H1 (cell line): ENCODE results near the gene DDIAS. TPM values are rescaled to one million over a fixed set of nuclear protein-coding genes. Genes with fewer than 3 reads are reported as not detected.

Experiments used
- CTCF ChIA-PET: fragments of 300-600 bp; sonication (Branson Sonifier 250); formaldehyde crosslinking; loops from one replicate; lab custom pipeline; 2021; ENCODE audit not compliant: partially characterized antibody; lab: Charles Lee
- POLR2A ChIA-PET: fragments of 300-600 bp; sonication (Branson Sonifier 250); formaldehyde crosslinking; loops from one replicate; lab custom pipeline; 2021; ENCODE audit warnings: inconsistent platforms; ENCODE audit not compliant: partially characterized antibody; lab: Charles Lee
- DNase-seq, 2 experiments: peaks; one replicate each; pipeline versions ENCODE4 v3.0.0 to v3.0.0-alpha.2; 2010 to 2022; ENCODE audit warnings: low spot score in 2 of 2, low read depth in 1 of 2, mixed read lengths in 1 of 2
- FAIRE-seq: peaks from 2 replicates; lab custom pipeline; 2011; peaks lifted over from hg19 to GRCh38; lab: Jason Lieb, UNC
- H2AFZ ChIP-seq: 2 replicates; pipeline ENCODE4 v1.8.1; 2012; ENCODE audit warnings: low read length, inconsistent platforms
- H2AK5ac ChIP-seq: 2 replicates; pipeline ENCODE4 v1.6.1; 2013; ENCODE audit warnings: low read depth, low read length
- H2BK120ac ChIP-seq: replicated peaks from 2 replicates; pipeline ENCODE3; 2013; ENCODE audit warnings: low read depth, low read length, inconsistent platforms
- H2BK12ac ChIP-seq: 2 replicates; pipeline ENCODE4 v1.6.1; 2013; ENCODE audit warnings: low read depth, low read length
- H2BK15ac ChIP-seq: 2 replicates; pipeline ENCODE4 v1.6.1; 2013; ENCODE audit warnings: low read length
- H2BK20ac ChIP-seq: 2 replicates; pipeline ENCODE4 v1.6.1; 2013; ENCODE audit warnings: low read length
- H2BK5ac ChIP-seq: 2 replicates; pipeline ENCODE4 v1.6.1; 2013; ENCODE audit warnings: low read depth, low read length
- H3K14ac ChIP-seq: 2 replicates; pipeline ENCODE4 v1.6.1; 2013; ENCODE audit warnings: inconsistent platforms; ENCODE audit not compliant: insufficient read length
- H3K18ac ChIP-seq: 2 replicates; pipeline ENCODE4 v1.6.1; 2013; ENCODE audit warnings: low read length; ENCODE audit errors: extremely low read depth
- H3K23ac ChIP-seq: 2 replicates; pipeline ENCODE4 v1.6.1; 2013; ENCODE audit warnings: inconsistent platforms; ENCODE audit not compliant: insufficient read length
- H3K23me2 ChIP-seq: 2 replicates; pipeline ENCODE4 v1.6.1; 2013; ENCODE audit warnings: low read depth, low read length
- H3K27ac ChIP-seq: 2 replicates; pipeline ENCODE4 v1.6.1; 2011; ENCODE audit warnings: low read depth, low read length, inconsistent platforms
- H3K27me3 ChIP-seq, 4 experiments: replicated peaks in 1 of 4; 1 replicate in 1 of 4; 2 replicates in 3 of 4; pipeline versions ENCODE4 v1.6.1 to v1.8.1; 2011 to 2013; ENCODE audit warnings: low read length in 3 of 4, mild to moderate bottlenecking in 3 of 4, inconsistent platforms in 2 of 4, mixed read lengths in 2 of 4, moderate library complexity in 1 of 4; ENCODE audit not compliant: control insufficient read depth in 3 of 4, insufficient read depth in 3 of 4; ENCODE audit errors: extremely low read depth in 1 of 4
- H3K36me3 ChIP-seq, 4 experiments: 2 replicates each; pipeline versions ENCODE4 v1.6.1 to v1.8.1; 2011 to 2013; ENCODE audit warnings: mild to moderate bottlenecking in 4 of 4, low read length in 3 of 4, moderate library complexity in 2 of 4, control low read depth in 1 of 4, inconsistent platforms in 1 of 4; ENCODE audit not compliant: insufficient read depth in 4 of 4, control insufficient read depth in 2 of 4
- H3K4ac ChIP-seq: replicated peaks from 2 replicates; pipeline ENCODE3; 2013; ENCODE audit warnings: low read length, low read depth, mixed read lengths, inconsistent platforms; ENCODE audit not compliant: insufficient read length
- H3K4me1 ChIP-seq, 4 experiments: replicated peaks in 1 of 4; 1 replicate in 1 of 4; 2 replicates in 3 of 4; pipeline versions ENCODE4 v1.6.1 to v1.8.1; 2011 to 2013; ENCODE audit warnings: low read length in 3 of 4, inconsistent platforms in 2 of 4, mixed read lengths in 1 of 4; ENCODE audit not compliant: insufficient read depth in 4 of 4, control insufficient read depth in 3 of 4
- H3K4me2 ChIP-seq, 2 experiments: 2 replicates each; pipeline versions ENCODE4 v1.6.1 to v1.8.1; 2011 to 2013; ENCODE audit warnings: low read depth in 2 of 2, low read length in 2 of 2, control low read depth in 1 of 2, inconsistent platforms in 1 of 2, mild to moderate bottlenecking in 1 of 2; ENCODE audit not compliant: insufficient read depth in 1 of 2
- H3K4me3 ChIP-seq, 4 experiments: fragments of 200-600, 300-600 bp in 1 of 4; sonication (generic), shearing (Covaris generic), sonication (Bioruptor Twin) in 1 of 4; 2 replicates each; pipeline versions ENCODE4 v1.5.1 to v1.8.1; 2011 to 2016; ENCODE audit warnings: low read length in 4 of 4, low read depth in 3 of 4, control low read depth in 2 of 4, inconsistent platforms in 2 of 4, mild to moderate bottlenecking in 2 of 4, mixed read lengths in 1 of 4, moderate library complexity in 1 of 4; ENCODE audit not compliant: insufficient read depth in 2 of 4; ENCODE audit errors: extremely low read depth in 1 of 4
- H3K56ac ChIP-seq: replicated peaks from 2 replicates; pipeline ENCODE3; 2013; ENCODE audit warnings: low read depth, mild to moderate bottlenecking, mixed read lengths, low read length, inconsistent platforms; ENCODE audit not compliant: insufficient read length
- H3K79me1 ChIP-seq: 2 replicates; pipeline ENCODE4 v1.6.1; 2013; ENCODE audit warnings: low read depth, low read length, control low read depth
- H3K79me2 ChIP-seq, 2 experiments: 2 replicates each; pipeline versions ENCODE4 v1.6.1 to v1.8.1; 2012 to 2013; ENCODE audit warnings: low read length in 2 of 2, mild to moderate bottlenecking in 2 of 2, inconsistent platforms in 1 of 2; ENCODE audit not compliant: insufficient read depth in 2 of 2, control insufficient read depth in 1 of 2
- H3K9ac ChIP-seq, 4 experiments: replicated peaks in 1 of 4; 1 replicate in 1 of 4; 2 replicates in 3 of 4; pipeline versions ENCODE4 v1.6.1 to v1.8.1; 2011 to 2013; ENCODE audit warnings: low read depth in 3 of 4, low read length in 3 of 4, control low read depth in 2 of 4, mild to moderate bottlenecking in 2 of 4, moderate library complexity in 2 of 4, inconsistent platforms in 1 of 4; ENCODE audit errors: extremely low read depth in 1 of 4
- H3K9me3 ChIP-seq, 2 experiments: 2 replicates each; pipeline versions ENCODE4 v1.6.1 to v1.8.1; 2012 to 2013; ENCODE audit warnings: mild to moderate bottlenecking in 2 of 2, moderate library complexity in 2 of 2, control low read depth in 1 of 2, inconsistent platforms in 1 of 2, low read depth in 1 of 2, low read length in 1 of 2, mixed read lengths in 1 of 2; ENCODE audit not compliant: insufficient read depth in 2 of 2
- H4K20me1 ChIP-seq, 2 experiments: replicated peaks in 1 of 2; 2 replicates each; pipeline versions ENCODE3 to v1.8.1; 2011 to 2013; ENCODE audit warnings: inconsistent platforms in 2 of 2, low read length in 2 of 2, mild to moderate bottlenecking in 1 of 2; ENCODE audit not compliant: insufficient read depth in 2 of 2, control insufficient read depth in 1 of 2
- H4K5ac ChIP-seq: 2 replicates; pipeline ENCODE4 v1.6.1; 2013; ENCODE audit warnings: low read length, low read depth, mixed read lengths, inconsistent platforms; ENCODE audit not compliant: insufficient read length
- H4K8ac ChIP-seq: 2 replicates; pipeline ENCODE4 v1.8.0; 2013; ENCODE audit warnings: mild to moderate bottlenecking, moderate library complexity, low read length, inconsistent platforms; ENCODE audit not compliant: insufficient read depth; ENCODE audit errors: extremely low read depth
- H4K91ac ChIP-seq: replicated peaks from 2 replicates; pipeline ENCODE3; 2013; ENCODE audit warnings: low read length, mixed read lengths, inconsistent platforms; ENCODE audit not compliant: insufficient read length
- JUN ChIP-seq: IDR thresholded peaks from 2 replicates; pipeline ENCODE4 v1.6.1; 2011; ENCODE audit warnings: low read depth, mild to moderate bottlenecking, improper control_type of control experiment, low read length
- MAFK ChIP-seq: IDR thresholded peaks from 2 replicates; pipeline ENCODE4 v1.6.1; 2012; ENCODE audit warnings: low read depth, mild to moderate bottlenecking, improper control_type of control experiment, low read length
- TEAD4 ChIP-seq: IDR thresholded peaks from 2 replicates; pipeline ENCODE4 v1.6.1; 2012; ENCODE audit warnings: low read depth, low read length, inconsistent platforms, mixed read lengths
- WGBS, 2 experiments: shearing (Covaris generic) in 1 of 2; methylation state at CpG; one replicate each; pipeline versions ENCODE4 v1.1.6 to v1.1.7; 2013 to 2015; ENCODE audit warnings: low lambda C conversion rate in 2 of 2, mixed read lengths in 2 of 2, inconsistent platforms in 1 of 2, low coverage in 1 of 2, missing lambda C conversion rate in 1 of 2; ENCODE audit not compliant: insufficient replicate concordance in 2 of 2, insufficient coverage in 1 of 2, insufficient read length in 1 of 2; ENCODE audit errors: extremely low coverage in 1 of 2, missing lambda C conversion rate in 1 of 2; 5-methylcytosine and 5-hydroxymethylcytosine counted together
- polyA plus RNA-seq, 7 experiments: library from polyadenylated mRNA; depleted of rRNA in 3 of 7; stranded (reverse) in 5 of 7; unstranded in 2 of 7; fragments of >200 nt in 5 of 7; fragments of 200-250 nt in 2 of 7; gene quantifications; 1 replicate in 5 of 7; 2 replicates in 1 of 7; 4 replicates in 1 of 7; pipeline versions ENCODE4 v1.2.1 to v1.2.3, GENCODE V29; 2011 to 2013; ENCODE audit warnings: missing spikeins in 2 of 7, mixed read lengths in 2 of 7
- total RNA-seq: library from RNA; stranded (reverse); fragmentation: NEBNext Ultra II Directional; extraction: Animal tissue kit (Norgen Biotek cat#: 25700); gene quantifications from 2 replicates; pipeline ENCODE4 v1.2.1, GENCODE V29; 2021

Gene DDIAS
- total and polyA plus RNA-seq, 2 of the 8 experiments (the other 6 are each of a cell fraction or from before 2014, with no cell fraction given), result 11.6 to 25.7 TPM

DNA sequence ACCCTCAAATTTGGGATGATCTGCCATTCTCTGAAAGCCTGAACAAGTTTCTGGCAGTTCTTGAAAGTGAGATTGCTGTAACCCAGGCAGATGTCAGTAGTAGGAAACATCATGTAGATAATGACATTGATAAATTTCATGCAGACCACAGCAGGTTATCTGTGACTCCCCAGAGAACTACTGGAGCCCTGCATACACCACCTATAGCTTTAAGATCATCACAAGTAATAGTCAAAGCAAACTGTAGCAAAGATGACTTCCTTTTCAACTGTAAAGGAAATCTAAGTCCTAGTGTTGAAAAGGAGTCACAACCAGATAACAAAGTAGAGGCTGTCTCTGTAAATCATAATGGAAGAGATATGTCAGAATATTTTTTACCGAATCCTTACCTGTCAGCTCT, 31.0 kb downstream of the DDIAS start:
- H3K36me3 ChIP-seq, result peaks cover 10 to 43% (median 22%) of the 10 kb centered on the region in 4 experiments
- FAIRE-seq, result no peak
- CTCF ChIA-PET, result interaction anchor here (1.0 to 1.2 kb wide), 2 partner anchors 10 to 65 kb away, joined by 3 to 4 read pairs; no protein-coding TSS in a partner anchor
- TF ChIP-seq MAFK (no peak), TEAD4 (no peak), JUN (no peak)

More for the DNA sequence above, 31.0 kb downstream of the DDIAS start:
- no peaks in the 10 kb centered on the region for H3K79me2 ChIP-seq
- no peaks in the 10 kb centered on the region for H4K20me1 ChIP-seq
- no peak overlapping the region for H3K4me3 ChIP-seq
- H3K14ac ChIP-seq, result no peak overlapping the region
- no peak overlapping the region for H4K5ac ChIP-seq
- H3K4ac ChIP-seq, result no peak overlapping the region
- H2AFZ ChIP-seq, result no peak overlapping the region
- no peak overlapping the region for H3K23ac ChIP-seq
- 87% methylated on average over 1 of the region's 1 CpG; no CpG with 5 or more reads in 1 of the 2 experiments for WGBS, 2 experiments
- POLR2A ChIA-PET, result no interaction called here
- no peak overlapping the region for H3K27ac ChIP-seq
- no peak overlapping the region for H4K8ac ChIP-seq
- no peak overlapping the region for H4K91ac ChIP-seq
- no peak overlapping the region for H2BK12ac ChIP-seq
- H2BK20ac ChIP-seq, result no peak overlapping the region
- no peak overlapping the region for H3K18ac ChIP-seq
- no peak overlapping the region for H2AK5ac ChIP-seq
- H3K9ac ChIP-seq, result no peak overlapping the region
- no peaks in the 10 kb centered on the region for H3K9me3 ChIP-seq
- no peaks in the 10 kb centered on the region for H3K4me1 ChIP-seq
- no peak overlapping the region for H3K56ac ChIP-seq
- H3K4me2 ChIP-seq, result no peak overlapping the region
- no peak overlapping the region for H2BK120ac ChIP-seq
- no peak overlapping the region for H2BK5ac ChIP-seq
- H2BK15ac ChIP-seq, result no peak overlapping the region
- no peaks in the 10 kb centered on the region for H3K79me1 ChIP-seq
- no peaks in the 10 kb centered on the region for H3K27me3 ChIP-seq
- no peak for DNase-seq
- H3K23me2 ChIP-seq, result no peaks in the 10 kb centered on the region; the same call in 1 of the 2 replicates
